GM19035 (cell line): ENCODE data around the gene FRMD5.

Experiments
- ATAC-seq: cut with Tn5 transposase; IDR thresholded peaks from one replicate; pipeline ENCODE4 v1.9.1; 2021; ENCODE audit not compliant: unreplicated experiment

The FRMD5 gene

DNA sequence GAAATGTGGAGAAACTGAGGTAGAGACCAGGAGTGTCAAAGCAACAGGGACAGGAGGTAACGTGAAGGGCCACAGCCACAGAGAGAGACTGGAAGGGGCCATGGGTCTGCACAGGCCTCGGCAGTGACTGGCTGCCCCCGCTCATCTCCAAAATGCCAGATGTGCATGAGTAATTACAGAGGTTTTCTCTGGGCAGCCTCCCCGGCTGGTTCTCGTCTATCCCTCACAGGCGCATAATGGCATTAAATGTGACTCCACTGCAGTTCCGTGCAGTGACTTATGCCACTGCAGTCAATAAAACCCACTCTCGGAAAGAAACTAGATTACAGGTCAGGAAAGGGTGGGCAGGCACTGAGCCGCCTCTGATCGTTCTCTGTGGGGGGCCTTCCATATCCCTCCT lies 293.6 kb downstream of the FRMD5 start:
- no peak for ATAC-seq

DNA sequence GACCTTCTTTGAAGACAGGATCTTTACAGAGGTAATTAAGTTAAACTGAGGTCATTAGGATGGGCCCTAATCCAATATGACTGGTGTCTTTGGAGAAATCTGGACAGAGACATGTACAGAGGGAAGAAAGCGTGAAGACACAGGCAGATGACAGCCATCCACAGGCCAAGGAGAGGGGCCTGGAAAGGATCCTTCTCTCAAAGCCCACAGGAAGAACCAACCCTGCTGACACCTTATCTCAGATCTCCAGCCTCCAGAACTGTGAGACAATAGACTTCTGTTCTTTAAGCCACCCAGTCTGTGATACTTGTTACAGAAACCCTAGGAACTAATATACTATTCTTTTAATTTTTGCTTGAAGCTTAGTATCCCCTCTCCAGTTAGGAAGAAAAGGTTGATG lies 294.1 kb downstream of the FRMD5 start:
- no peak for ATAC-seq

- no peak for ATAC-seq
Measured at GRCh38 chr15:43899928-43900327, 295.1 kb downstream of the FRMD5 start.

- no peak for ATAC-seq
Measured at GRCh38 chr15:43898891-43899290, 296.2 kb downstream of the FRMD5 start.

DNA sequence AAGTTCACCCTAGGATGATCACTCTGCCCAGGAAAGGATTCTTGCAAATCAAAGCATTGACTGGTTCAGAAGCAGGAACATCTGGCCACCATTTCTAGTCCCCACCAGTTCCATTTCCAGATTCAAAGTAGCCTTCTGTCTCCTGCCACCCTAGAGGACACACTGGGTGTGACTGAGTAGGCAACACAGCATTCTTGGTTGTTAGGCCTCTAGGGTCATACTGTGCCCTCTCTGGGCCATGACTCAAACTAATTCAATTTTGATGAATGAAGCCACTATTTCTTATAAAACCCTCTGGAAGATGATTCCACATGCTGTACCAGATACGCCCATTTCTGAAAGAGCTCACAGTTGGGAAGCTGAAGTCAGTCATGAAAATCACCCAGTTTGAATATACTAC lies 298.5 kb downstream of the FRMD5 start:
- ATAC-seq, result no peak

DNA sequence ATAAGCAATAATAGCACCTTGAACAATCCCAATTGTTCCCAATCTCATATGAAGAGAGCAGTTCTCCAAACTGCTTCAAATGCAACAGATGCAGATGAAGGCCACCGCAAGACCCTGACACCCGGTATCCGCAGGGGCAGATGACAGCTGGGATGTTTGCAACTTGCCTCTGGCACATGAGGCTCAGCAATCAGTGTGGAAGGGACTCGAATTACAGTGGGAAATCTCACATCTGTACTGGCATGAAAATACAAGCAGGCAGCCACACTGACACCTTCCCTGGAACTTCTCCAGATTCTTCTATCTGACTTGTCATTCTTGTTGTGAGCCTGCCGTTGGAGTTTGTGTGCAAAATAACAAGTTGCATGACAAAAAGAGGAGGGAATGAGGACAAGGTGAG lies 299.5 kb downstream of the FRMD5 start:
- ATAC-seq, result no peak

DNA sequence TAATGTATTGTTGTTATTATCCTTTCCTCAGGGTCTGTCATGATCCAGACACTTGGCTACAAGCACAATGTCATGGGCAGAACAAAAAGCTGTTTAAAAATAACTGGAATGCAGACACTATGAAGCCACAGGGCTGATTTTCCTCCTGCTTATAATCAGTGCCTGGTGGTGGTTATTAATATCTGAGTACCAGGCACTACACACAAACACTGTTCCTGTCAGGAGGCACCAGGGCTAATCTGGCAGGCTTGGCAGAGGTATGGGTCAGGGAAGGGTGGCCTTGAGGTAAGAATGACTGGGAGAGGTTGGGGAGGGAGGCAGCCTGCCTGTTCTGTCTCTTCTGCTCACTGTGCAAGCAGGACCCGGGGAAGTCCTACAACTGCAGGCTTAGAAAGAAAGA lies 301.1 kb downstream of the FRMD5 start:
- no peak for ATAC-seq

GRCh38 chr15:43889042-43889441 lies 306.0 kb downstream of the FRMD5 start:
- no peak for ATAC-seq

DNA sequence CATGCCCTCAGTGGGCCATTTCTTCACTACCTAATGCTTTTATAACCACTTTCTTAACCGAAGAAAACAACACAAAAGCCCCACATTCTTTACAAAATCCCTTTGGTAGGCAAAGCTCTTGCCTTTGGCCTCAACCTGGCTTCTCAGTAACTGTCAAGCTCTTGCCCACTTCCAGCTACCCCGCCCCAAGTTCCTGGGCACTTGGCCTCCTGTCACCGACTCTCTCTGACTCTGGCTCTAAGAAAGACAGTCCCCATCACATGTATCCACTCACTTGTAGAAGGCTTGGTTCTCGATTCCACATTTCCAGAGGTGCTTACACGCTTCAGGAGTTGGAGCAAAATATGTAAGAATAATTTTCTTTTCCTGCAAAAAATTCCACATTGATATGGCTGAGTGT lies 307.2 kb downstream of the FRMD5 start:
- no peak for ATAC-seq

DNA sequence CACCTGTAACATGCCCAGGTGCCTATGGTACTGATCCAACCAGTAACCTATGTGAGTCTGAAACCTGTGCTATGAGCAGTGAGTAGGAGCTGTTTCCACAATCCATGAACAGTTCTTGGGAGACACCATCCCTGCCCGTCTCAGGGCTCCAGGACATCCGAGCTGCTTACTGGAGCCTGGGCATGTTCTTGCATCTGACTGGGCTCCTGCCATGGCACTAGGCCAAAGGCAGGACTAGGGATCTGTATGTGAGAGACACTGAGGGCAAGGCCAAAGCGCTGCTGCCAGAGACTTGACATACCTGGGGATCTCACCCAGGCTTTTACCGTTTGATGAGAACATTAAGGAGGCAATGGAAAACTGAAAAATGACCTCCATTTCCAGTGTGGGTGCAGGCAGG lies 308.5 kb downstream of the FRMD5 start:
- no peak for ATAC-seq

DNA sequence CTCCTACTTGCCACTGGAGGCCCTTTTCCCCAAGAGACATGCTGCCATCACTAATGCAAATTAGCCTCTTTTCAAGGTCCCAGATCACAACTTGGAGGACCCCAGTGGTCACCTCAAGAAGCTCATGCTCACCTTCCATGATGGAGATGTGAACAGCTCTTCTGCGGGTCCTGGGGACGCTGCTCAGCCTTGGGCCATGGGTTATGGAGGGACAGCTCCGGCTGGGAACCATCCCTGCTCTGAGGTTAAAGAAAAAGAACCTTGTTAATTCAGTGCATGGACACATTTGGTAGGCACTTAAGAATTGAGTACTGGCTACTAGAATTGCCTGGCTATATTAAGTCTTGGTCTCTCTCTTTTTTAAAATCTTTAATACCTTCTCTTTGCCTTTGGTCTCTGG lies 311.5 kb downstream of the FRMD5 start:
- ATAC-seq, result no peak

DNA sequence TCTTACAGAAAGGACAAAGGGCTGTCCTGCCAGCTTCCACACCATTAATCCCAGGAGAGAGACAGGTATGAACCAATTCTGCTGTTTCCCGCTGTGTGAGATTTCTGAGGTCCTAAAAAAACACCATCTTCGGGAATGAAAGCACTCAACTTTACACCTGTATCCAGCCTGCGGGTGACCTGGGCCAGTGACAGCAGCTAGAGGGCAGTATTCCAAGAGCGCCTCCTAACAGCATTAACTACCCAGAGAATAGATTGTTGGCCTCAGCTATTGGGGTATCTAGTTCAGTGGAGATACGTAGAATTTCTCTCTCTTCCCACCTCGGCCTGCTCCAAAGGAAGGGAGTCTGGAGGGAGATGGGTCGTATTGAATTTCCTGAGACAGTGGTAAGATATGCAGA lies 313.1 kb downstream of the FRMD5 start:
- ATAC-seq, result no peak

DNA sequence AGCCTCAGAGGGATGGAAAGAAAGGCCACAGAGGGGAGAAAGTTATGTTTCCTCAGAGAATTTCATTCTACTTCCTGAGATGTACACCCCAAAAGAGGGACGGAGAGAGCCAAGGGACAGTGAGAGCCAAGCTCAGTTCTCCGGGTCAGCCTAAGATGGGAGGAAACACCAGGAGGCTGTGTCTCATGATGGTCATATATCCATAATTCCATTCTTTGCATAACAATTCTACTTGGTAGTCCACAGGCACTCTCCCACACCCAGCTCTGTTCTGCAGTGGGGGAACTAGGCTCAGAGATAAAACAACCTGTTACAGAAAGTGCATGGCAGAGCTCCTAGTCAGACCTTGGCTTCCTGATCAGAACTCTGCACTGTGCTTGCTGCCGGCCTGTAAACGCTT lies 313.8 kb downstream of the FRMD5 start:
- no peak for ATAC-seq

- no peak for ATAC-seq
Measured at GRCh38 chr15:43880406-43881194, 314.5 kb downstream of the FRMD5 start.

- no peak for ATAC-seq
Measured at GRCh38 chr15:43879386-43880355, 315.4 kb downstream of the FRMD5 start.

- ATAC-seq, result no peak
Measured at GRCh38 chr15:43878446-43878845, 316.6 kb downstream of the FRMD5 start.

- ATAC-seq, result no peak
Measured at GRCh38 chr15:43877371-43877770, 317.7 kb downstream of the FRMD5 start.

GRCh38 chr15:43876872-43877271 lies 318.2 kb downstream of the FRMD5 start:
- ATAC-seq, result no peak

GRCh38 chr15:43873651-43874050 lies 321.4 kb downstream of the FRMD5 start:
- ATAC-seq, result no peak

- ATAC-seq, result no peak
Measured at GRCh38 chr15:43872416-43873020, 322.6 kb downstream of the FRMD5 start.

DNA sequence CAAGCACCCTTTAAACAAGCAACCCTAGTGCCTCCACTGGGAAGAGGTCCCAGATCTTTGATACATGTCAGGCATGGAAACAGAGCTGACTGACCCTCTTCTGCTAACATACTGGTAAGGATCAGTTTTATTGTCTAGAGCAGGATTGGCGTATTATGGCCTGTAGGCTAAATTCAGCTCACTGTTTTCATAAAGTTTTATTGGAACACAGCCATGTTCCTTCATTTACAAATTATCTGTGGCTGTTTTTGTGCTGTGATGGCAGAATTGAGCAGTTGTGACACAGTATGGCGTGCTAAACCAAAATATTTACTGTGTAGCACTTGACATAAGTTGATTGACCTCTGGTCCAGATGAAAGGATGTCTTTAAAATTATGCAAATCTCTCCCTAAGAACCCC lies 323.2 kb downstream of the FRMD5 start:
- no peak for ATAC-seq

GRCh38 chr15:43868406-43868805 lies 326.7 kb downstream of the FRMD5 start:
- ATAC-seq, result no peak
